ENCODE measurements around the gene C1QTNF12.

The C1QTNF12 gene, protein sequence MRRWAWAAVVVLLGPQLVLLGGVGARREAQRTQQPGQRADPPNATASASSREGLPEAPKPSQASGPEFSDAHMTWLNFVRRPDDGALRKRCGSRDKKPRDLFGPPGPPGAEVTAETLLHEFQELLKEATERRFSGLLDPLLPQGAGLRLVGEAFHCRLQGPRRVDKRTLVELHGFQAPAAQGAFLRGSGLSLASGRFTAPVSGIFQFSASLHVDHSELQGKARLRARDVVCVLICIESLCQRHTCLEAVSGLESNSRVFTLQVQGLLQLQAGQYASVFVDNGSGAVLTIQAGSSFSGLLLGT

GRCh38 chr1:1246577-1247340 lies at the start of gene C1QTNF12:
Gene C1QTNF12, minus strand, starts transcription at chr1:1246722. Its CDS starts 32 bp downstream, at chr1:1246690.
- DNase-seq, result no peak

DNA sequence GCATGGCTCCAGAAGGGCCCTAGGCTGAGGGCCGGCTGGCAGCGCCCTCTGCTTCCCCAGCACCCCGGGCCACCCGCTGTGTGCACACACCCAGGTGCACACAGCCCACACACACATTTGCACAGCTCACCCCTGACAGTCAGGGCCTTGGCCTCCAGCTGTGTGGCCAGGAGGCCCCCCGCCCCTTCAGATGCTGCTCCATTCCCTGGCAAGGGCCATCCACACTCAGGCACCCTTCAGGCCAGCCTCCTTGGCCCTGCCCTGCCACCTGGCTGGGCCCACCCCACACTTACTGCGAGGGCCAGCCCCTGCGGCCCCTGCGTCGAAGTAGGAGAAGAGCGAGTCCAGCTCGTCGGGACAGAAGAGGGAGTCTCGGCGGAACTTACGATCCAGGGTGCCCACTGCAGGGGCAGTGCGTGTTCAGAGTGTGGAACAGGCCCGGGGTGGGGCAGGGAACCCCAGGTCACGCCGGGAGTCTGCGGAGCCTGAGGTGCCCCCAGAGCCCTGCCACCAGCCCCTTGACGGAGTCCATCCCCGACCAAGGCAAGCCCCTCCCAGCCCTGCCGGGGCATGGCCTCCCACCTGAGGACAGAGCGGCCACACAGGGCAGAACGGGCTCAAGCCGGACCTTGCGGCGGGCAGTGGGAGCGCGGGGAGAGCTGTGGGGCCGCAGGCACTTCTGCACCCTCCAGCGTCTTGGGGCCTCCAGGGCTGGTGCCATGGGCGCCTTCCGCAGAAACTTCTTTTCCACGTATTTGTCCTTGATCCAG lies 48.8 kb upstream of the C1QTNF12 start:
- no peak for DNase-seq

- DNase-seq, result no peak
These were observed 47.8 kb upstream of the C1QTNF12 start for GRCh38 chr1:1294250-1294890.

GRCh38 chr1:1293263-1294249 lies 47.0 kb upstream of the C1QTNF12 start:
- no peak for DNase-seq

- DNase-seq, result no peak
These were observed 46.3 kb upstream of the C1QTNF12 start for GRCh38 chr1:1292851-1293250.

DNA sequence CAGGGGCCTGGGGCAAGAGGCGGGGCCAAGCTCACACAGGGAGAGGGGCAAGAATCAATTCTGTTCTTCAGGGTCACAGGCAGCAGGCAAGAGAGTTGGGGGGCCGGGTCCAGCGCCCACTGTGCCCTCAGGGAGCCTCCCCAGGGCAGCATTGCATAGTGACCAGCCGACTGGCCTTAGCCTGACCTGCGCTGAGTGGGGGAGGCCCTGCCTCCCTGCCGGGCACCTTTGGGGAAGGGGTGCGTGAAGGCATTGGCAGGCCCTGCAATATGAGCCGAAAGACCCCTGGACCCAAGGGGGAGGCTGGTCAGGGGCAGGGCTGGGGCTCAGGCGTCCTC lies 45.9 kb upstream of the C1QTNF12 start:
- DNase-seq, result no peak

DNA sequence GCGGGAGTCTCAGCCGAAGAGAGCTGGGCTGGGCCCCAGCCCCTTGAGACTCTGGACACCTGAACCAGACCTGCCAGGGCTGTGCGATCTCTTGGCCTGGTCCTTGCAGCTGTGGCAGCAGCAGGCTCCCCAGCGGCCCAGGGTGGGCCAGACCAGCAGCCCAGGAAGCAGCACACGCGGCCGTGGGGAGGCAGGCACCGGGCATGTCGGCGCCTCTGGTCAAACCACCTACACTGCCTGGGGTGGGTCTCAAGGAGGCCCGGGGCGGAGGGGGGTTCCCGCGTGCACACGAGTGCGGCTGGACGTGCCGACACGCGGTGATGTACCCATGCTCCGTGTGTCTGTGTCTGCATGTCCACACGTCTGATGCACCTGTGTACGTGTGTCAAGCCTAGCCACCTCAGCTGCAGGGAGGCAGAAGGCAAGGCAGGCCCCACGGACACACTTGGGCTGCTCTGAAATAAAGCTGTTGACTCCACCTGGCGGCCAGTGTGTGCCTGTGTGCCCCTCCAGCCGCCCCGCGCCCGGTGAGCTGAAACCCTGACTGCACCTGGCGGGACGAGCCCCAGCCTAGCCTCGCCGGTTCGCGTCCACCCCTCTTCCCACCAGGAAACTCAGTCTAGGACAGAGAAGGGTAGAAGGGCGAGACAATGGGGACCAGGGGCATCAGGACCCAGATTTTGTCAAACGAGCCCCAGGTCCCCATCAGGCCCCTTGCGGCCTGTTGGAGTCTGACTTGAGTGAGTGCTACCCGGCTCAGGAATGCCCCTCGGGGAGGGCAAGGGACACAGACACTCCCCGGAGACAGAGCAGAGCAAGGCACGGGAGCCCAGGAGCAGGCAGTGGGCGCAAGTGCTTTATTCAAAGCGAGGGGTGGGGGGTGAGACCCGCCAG lies 45.3 kb upstream of the C1QTNF12 start:
- DNase-seq, result peak; percentile 69

GRCh38 chr1:1291023-1291528 lies 44.6 kb upstream of the C1QTNF12 start:
- no peak for DNase-seq

DNA sequence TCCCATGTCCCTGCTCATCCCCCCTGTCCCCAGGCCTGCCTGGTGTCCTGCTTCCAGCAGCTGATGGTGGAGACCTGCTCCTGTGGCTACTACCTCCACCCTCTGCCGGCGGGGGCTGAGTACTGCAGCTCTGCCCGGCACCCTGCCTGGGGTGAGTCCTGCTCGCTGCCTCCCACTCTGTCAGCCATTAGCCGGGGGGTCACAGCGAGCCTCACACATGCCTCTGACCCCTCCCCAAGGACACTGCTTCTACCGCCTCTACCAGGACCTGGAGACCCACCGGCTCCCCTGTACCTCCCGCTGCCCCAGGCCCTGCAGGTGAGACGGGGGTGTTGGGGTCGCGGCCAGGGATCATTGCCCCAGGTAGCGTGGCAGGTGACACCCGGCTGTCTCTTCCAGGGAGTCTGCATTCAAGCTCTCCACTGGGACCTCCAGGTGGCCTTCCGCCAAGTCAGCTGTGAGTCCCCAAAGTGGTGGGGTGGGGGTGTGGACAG lies 43.8 kb upstream of the C1QTNF12 start:
- peak; percentile 60 for DNase-seq

DNA sequence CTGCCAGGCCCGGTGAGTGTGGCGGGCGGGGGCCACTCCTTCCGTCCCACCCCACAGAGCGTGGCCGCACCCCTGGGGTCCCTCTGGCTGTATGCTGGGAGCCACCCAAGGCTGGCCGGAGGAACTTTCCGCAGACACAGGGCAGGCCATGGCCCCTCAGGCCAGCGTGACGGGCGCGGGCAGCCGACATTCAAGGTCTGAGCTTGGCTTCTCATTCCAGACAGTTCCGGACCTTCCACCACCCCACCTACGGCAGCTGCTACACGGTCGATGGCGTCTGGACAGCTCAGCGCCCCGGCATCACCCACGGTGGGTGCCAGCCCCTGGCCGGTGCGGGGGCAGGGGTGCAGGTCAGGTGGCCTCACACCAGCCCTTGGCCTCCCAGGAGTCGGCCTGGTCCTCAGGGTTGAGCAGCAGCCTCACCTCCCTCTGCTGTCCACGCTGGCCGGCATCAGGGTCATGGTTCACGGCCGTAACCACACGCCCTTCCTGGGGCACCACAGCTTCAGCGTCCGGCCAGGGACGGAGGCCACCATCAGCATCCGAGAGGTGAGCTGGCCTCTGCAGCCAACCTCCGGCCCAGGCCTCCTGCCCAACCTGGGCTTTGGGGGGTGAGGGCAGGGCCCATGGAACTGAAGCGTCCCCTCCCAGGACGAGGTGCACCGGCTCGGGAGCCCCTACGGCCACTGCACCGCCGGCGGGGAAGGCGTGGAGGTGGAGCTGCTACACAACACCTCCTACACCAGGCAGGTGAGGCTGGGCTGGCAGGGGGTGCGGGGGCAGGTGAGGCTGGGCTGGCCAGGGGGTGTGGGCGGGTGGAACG lies 41.0 kb upstream of the C1QTNF12 start:
- DNase-seq, result no peak

DNA sequence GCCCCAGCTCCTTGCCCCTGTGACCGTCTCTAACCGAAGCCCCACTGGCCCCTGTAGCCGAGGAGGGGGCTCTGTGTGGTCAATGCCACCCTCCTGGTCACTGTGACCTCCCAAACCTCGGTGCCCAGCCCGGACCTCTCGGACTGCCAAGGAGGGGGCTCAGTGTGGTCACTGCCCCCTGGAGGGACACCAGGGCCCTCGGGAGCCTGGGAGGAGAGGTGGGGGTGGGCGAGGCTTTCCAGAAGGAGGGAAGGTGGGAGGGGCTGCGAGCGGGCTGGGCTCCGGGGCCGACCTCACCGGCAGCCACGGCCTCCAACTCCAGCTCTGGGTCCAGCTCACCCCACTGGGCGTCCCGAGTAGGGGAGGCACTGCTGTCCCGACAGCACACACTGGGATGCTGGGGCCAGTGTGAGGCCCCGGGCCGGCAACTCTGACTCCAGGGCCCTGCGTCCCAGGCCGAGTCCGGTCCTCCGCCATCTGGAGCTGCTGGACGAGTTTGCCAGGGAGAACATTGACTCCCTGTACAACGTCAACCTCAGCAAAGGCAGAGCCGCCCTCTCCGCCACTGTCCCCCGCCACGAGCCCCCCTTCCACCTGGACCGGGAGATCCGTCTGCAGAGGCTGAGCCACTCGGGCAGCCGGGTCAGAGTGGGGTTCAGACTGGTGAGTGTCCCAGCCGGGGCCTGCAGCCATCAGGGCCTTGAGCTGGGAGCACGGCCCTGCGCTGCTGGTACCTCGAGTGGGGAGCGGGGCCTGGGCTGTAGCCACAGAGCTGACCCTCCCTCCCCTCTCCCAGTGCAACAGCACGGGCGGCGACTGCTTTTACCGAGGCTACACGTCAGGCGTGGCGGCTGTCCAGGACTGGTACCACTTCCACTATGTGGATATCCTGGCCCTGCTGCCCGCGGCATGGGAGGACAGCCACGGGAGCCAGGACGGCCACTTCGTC lies 40.1 kb upstream of the C1QTNF12 start:
- no peak for DNase-seq

- DNase-seq, result no peak
These were observed 39.2 kb upstream of the C1QTNF12 start for GRCh38 chr1:1285611-1286311.

GRCh38 chr1:1285102-1285571 lies 38.6 kb upstream of the C1QTNF12 start:
- no peak for DNase-seq

GRCh38 chr1:1284221-1285101 lies 37.9 kb upstream of the C1QTNF12 start:
- no peak for DNase-seq

DNA sequence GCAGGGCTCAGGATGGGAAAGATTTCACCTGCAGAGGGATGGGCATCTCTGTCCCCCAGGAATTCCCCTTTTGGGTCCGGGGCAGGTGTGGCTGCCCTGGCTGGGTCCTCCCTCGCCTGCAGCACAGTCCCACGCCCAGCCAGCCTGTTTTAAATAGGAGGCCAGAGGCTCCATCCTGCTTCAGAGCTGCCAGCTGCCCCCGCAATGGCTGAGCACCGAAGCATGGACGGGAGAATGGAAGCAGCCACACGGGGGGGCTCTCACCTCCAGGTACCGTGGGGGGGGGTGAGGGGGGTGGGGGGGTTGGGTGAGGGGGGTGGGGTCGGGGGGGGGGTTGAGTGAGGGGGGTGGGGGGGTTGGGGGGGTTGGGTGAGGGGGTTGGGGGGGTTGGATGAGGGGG lies 37.3 kb upstream of the C1QTNF12 start:
- DNase-seq, result no peak

DNA sequence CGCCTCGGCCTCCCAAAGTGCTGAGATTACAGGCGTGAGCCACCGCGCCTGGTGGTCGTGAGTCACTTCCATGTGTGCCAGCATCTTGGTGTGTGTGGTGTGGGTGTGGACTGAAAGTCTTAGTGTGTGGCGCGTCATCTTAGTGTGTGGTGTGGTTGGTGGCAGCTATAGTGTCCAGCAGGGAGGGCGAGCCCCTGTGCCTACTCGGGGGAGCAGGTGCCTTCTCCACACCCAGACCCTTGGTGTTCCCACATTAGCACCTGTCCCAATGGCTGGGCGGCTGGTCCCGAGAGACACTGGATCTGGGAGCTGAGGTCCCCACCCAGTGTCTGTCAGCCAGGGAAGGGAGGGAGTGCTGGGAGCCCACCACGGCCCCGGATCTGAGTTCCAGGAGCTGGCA lies 36.5 kb upstream of the C1QTNF12 start:
- DNase-seq, result no peak
